Measurements from ENCODE around the gene CHRNA3.

The CHRNA3 gene

DNA sequence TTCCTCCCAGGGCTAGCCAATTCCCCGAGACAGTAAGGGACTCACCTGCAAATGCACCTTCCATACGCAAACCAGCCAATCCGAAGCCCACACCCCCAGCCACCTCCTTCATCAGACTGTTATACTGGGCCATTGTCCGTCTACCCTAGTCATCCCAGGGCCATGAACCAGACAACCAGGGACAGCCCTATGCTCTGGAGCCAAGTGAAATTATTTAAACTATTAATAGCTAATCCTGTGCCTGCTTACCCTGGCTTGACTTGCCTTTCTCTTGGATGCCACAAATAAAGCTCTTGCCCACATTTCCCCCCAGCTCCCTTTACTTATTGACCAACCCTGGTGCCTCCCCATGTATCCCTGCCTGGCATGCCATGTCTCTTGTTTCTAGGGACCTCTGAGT is 24.2 kb upstream of the CHRNA3 start:
- peaks cover 10% of the 10 kb centered on the region for H3K4me1 ChIP-seq (ENCODE audit: insufficient read depth, low read length)
- peaks cover 32% of the 10 kb centered on the region for H3K27me3 ChIP-seq (ENCODE audit: insufficient read depth, low read length)
- H2AFZ ChIP-seq (ENCODE audit: low read depth, low read length), result no peak overlapping the region
- H3K9me3 ChIP-seq (ENCODE audit: low read length), result no peaks in the 10 kb centered on the region
- no peak overlapping the region for H3K4me3 ChIP-seq (ENCODE audit: low read length)
- H3K36me3 ChIP-seq (ENCODE audit: insufficient read depth, low read length), result no peaks in the 10 kb centered on the region

DNA sequence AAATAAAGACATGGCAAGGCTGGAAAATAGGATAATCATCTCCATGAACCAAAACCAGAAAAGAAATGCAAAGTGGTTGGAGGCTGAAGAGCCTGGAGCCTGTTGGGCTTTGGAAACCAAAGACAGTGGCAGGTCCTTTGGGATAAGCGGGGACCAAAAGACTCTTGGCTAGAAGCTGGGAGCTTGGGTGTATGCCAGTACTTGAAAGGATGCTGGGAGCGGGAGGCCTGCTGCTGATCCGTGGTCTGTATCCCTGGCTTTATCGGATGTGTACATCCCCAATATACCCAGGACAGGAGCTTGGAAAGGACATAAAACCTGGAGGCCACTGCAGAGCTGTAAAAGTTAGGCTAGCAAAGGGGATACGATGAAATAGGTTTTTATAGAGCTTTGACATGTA is 21.5 kb upstream of the CHRNA3 start:
- Histone ChIP-seq H3K4me1 (ENCODE audit: insufficient read depth, low read length) (peaks cover 10% of the 10 kb centered on the region), H2AFZ (ENCODE audit: low read depth, low read length) (no peak overlapping the region), H3K36me3 (ENCODE audit: insufficient read depth, low read length) (no peaks in the 10 kb centered on the region), H3K27me3 (ENCODE audit: insufficient read depth, low read length) (peaks cover 36% of the 10 kb centered on the region), H3K4me3 (ENCODE audit: low read length) (no peak overlapping the region), H3K9me3 (ENCODE audit: low read length) (no peaks in the 10 kb centered on the region)

DNA sequence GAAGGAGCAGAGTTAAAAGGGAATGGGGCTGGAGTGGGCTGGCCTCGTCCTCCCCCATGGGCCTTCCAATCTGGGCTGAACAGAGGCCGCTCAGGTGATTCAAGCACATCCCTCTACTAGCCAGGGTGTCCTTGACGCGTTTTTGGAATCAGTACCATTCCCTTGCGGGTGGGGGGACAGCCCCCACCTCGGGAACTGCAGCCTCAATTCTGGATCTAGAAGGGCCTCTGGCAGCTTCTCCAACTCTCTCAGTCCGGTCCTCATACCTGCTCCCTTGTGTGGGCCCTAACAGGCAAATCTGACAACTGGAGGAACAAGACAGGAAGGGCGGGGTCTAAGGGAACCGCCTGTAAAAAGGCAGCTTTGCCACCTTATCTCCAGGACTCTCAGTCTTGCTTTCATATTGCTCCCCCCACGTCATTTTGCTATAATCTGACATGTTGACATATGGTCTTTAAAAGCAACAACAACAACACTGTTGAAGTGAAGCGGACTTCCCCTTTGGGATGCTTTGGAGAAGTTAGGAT is 21.0 kb upstream of the CHRNA3 start:
- Histone ChIP-seq H3K4me1 (ENCODE audit: insufficient read depth, low read length) (peaks cover 10% of the 10 kb centered on the region), H3K36me3 (ENCODE audit: insufficient read depth, low read length) (no peaks in the 10 kb centered on the region), H3K9me3 (ENCODE audit: low read length) (no peaks in the 10 kb centered on the region), H3K4me3 (ENCODE audit: low read length) (no peak overlapping the region), H2AFZ (ENCODE audit: low read depth, low read length) (no peak overlapping the region), H3K27me3 (ENCODE audit: insufficient read depth, low read length) (peaks cover 39% of the 10 kb centered on the region)

DNA sequence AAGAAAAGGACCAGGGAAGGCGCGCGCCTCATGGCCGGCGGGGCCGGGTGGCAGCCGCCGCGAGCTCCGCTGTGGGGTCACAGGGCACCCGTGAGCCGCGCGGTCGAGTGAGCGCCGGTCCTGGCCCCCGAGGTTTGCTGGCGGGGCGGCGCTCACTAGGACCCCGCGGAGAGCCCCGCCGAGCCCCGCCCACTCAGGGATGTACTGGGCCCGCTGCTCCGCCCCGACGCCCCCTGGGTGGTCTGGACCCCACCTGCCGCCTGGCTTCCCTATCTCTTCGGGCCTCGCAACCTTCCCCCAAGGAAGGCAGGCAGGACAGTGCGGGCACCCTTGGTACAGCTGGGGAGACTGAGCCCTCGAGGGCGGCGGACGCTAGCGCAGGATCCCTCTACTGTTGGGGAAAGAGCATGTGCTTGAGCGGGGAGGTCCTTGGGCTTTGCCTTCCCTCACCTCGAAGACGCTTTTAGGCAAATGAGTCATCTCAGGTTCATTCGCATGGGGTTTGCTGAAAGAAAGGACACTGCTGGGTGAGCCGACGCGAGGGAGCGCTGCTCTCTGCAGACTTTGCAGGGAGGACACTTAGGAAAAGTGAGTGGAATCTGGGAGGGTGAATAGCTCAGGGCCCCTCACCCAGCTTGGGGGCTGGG is 20.4 kb upstream of the CHRNA3 start, which contains the start of gene CHRNB4:
Gene CHRNB4 (minus strand): TSS at position 109 of the 647 bp plus-strand sequence. CDS start 77 bp downstream, at position 32.
- peak within 1 kb of the TSS; percentile 83 for H2AFZ ChIP-seq (ENCODE audit: low read depth, low read length)
- no peaks in the 10 kb centered on the region for H3K36me3 ChIP-seq (ENCODE audit: insufficient read depth, low read length)
- no peaks in the 10 kb centered on the region for H3K9me3 ChIP-seq (ENCODE audit: low read length)
- H3K4me1 ChIP-seq (ENCODE audit: insufficient read depth, low read length), result peaks cover 10% of the 10 kb centered on the region
- H3K27me3 ChIP-seq (ENCODE audit: insufficient read depth, low read length), result peaks cover 41% of the 10 kb centered on the region
- peak within 1 kb of the TSS; percentile 13 for H3K4me3 ChIP-seq (ENCODE audit: low read length)

DNA sequence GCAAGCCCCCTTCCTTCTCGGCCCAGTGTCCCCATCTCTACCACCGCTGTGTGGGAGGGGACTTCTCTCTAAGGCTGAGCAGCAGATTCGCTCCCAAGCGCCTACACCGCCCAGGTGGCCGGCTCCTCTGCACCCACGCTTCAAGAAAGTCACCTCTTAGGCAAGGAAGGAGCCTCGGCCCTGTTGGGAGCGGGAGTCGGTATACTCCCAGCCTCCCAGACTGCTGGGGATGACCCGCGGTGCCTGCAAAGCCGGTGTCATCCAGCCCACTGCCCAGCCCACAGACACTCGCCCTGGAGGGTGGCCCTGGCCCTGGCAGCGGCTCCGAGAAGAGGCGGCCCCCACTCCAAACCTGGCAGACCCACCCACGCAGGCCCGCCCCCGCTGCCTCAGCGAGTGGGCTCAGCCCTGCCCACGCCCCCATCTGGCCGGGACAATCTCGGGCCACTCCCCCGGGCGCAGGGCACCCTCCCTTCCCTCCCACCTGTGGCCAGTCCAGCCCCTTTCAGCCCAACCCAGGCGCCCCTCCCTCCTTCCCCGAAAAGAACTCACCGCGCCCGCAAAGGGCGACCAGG is 19.8 kb upstream of the CHRNA3 start:
- H3K4me3 ChIP-seq (ENCODE audit: low read length), result peak overlapping the region; percentile 13
- H3K4me1 ChIP-seq (ENCODE audit: insufficient read depth, low read length), result peaks cover 10% of the 10 kb centered on the region
- H2AFZ ChIP-seq (ENCODE audit: low read depth, low read length), result peak overlapping the region; percentile 83
- no peaks in the 10 kb centered on the region for H3K9me3 ChIP-seq (ENCODE audit: low read length)
- H3K36me3 ChIP-seq (ENCODE audit: insufficient read depth, low read length), result no peaks in the 10 kb centered on the region
- peaks cover 41% of the 10 kb centered on the region for H3K27me3 ChIP-seq (ENCODE audit: insufficient read depth, low read length)

DNA sequence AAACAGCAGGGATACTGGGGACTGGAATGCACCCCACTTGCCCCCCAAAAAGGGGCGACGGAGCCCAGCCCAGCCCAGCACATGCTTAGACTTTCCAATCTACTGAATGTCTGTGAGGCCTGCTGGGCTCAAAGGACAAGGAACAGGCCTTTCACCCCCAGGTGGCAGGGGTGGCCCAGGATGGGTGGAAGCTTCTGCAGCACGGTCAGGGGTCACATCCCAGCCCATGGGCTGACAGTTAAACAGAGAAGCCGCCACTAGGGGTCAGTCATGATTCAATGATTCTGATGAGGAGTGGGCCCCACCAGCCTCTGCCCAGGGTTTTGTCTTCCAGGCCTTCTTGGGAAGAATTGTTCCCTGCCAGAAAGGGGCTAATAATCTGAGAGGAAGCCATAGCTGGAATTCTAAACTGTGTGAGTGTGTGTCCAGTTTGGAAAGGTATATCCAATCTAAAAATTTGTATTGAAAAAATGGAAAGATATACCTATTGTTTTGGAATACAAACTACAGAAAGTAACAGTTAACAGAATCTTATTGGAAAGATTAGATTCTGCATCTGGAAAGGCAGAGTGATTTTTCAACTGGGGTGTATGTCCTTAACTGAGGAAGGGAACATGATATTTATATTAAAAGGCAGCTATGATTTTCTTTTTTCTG is 18.0 kb upstream of the CHRNA3 start:
- no peak overlapping the region for H3K4me3 ChIP-seq (ENCODE audit: low read length)
- H3K4me1 ChIP-seq (ENCODE audit: insufficient read depth, low read length), result peaks cover 10% of the 10 kb centered on the region
- H3K9me3 ChIP-seq (ENCODE audit: low read length), result no peaks in the 10 kb centered on the region
- peaks cover 41% of the 10 kb centered on the region for H3K27me3 ChIP-seq (ENCODE audit: insufficient read depth, low read length)
- no peak overlapping the region for H2AFZ ChIP-seq (ENCODE audit: low read depth, low read length)
- no peaks in the 10 kb centered on the region for H3K36me3 ChIP-seq (ENCODE audit: insufficient read depth, low read length)

DNA sequence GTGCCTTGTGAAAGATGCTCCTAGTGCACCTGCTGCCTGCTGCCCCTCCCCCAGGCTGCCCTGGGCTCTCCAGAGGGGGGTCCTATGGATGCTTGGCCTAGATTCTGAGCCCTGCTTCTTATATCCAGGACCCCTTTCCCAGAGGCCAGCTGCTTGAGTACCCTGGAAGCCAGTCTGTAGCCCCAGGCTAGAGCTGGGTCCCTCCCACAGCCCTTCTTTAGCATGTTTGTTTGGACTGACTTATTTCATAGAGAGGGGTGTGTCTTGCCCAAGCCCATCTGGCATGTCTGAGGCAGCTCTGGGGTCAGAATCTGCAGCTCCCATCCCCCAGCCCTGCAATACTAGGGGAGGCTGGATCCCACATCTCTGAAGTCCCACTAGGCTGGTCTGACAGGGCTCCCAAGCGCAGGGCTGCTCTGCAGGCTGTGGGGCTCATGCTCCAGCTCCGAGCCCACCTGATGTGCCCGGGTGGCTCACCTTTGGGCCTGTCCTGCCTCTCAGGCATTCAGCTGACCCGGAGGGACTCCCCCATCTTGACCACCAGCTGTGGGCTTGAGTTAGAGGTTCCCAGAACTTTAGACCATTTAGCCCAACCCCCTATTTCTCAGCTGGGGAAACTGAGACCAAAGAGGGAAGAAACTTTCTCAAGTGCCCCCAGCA is 17.1 kb upstream of the CHRNA3 start:
- Histone ChIP-seq H3K4me1 (ENCODE audit: insufficient read depth, low read length) (peaks cover 10% of the 10 kb centered on the region), H3K4me3 (ENCODE audit: low read length) (no peak overlapping the region), H2AFZ (ENCODE audit: low read depth, low read length) (no peak overlapping the region), H3K27me3 (ENCODE audit: insufficient read depth, low read length) (peaks cover 36% of the 10 kb centered on the region), H3K9me3 (ENCODE audit: low read length) (peaks cover 3% of the 10 kb centered on the region), H3K36me3 (ENCODE audit: insufficient read depth, low read length) (no peaks in the 10 kb centered on the region)

DNA sequence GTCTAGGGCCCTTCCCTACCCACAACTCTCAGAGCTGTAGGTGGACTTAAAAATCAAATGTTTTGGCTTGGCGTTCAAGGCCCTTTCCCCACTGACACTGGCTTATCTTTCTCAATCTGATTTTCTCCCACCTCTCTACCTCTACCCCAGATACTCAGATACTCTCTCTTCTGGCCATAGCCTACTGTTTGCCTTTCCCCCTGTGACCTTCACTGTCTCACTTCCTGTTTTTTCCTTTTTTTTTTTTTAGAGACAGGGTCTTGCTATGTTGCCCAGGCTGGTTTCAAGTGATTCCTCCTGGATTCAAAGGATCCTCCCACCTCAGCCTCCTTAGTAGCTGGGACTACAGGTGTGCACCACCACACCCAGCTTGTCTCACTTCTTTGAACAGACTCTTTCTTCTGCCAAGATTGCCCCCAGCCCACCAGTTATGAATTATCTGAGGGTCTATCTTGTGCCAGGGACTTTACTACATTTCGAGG is 15.6 kb upstream of the CHRNA3 start:
- H3K4me1 ChIP-seq (ENCODE audit: insufficient read depth, low read length), result peaks cover 9% of the 10 kb centered on the region
- H3K4me3 ChIP-seq (ENCODE audit: low read length), result no peak overlapping the region
- H3K27me3 ChIP-seq (ENCODE audit: insufficient read depth, low read length), result peaks cover 22% of the 10 kb centered on the region
- no peak overlapping the region for H2AFZ ChIP-seq (ENCODE audit: low read depth, low read length)
- peaks cover 3% of the 10 kb centered on the region for H3K9me3 ChIP-seq (ENCODE audit: low read length)
- H3K36me3 ChIP-seq (ENCODE audit: insufficient read depth, low read length), result no peaks in the 10 kb centered on the region

DNA sequence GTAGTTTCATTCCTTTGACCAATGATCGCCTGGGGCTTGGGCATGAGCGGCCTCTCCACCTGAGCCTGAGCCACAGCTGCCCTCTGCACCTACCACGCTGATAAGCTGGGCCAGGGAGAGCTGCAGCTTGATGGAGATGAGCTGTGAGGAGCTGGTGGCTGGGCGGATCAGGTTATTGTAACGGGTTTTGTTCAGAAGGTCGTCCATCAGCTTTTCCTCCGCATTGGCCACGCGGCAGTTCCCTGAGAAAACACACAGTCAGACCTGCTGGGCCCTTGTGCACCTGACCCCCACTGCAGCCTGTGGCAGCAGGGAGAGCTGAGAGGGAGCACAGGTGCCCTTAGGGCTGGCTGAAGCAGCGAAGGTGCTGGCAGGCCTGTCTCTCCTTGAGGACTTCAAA is 14.6 kb upstream of the CHRNA3 start:
- Histone ChIP-seq H3K36me3 (ENCODE audit: insufficient read depth, low read length) (no peaks in the 10 kb centered on the region), H2AFZ (ENCODE audit: low read depth, low read length) (no peak overlapping the region), H3K9me3 (ENCODE audit: low read length) (peaks cover 3% of the 10 kb centered on the region), H3K4me3 (ENCODE audit: low read length) (no peak overlapping the region), H3K27me3 (ENCODE audit: insufficient read depth, low read length) (peaks cover 12% of the 10 kb centered on the region), H3K4me1 (ENCODE audit: insufficient read depth, low read length) (peaks cover under 1% of the 10 kb centered on the region)

DNA sequence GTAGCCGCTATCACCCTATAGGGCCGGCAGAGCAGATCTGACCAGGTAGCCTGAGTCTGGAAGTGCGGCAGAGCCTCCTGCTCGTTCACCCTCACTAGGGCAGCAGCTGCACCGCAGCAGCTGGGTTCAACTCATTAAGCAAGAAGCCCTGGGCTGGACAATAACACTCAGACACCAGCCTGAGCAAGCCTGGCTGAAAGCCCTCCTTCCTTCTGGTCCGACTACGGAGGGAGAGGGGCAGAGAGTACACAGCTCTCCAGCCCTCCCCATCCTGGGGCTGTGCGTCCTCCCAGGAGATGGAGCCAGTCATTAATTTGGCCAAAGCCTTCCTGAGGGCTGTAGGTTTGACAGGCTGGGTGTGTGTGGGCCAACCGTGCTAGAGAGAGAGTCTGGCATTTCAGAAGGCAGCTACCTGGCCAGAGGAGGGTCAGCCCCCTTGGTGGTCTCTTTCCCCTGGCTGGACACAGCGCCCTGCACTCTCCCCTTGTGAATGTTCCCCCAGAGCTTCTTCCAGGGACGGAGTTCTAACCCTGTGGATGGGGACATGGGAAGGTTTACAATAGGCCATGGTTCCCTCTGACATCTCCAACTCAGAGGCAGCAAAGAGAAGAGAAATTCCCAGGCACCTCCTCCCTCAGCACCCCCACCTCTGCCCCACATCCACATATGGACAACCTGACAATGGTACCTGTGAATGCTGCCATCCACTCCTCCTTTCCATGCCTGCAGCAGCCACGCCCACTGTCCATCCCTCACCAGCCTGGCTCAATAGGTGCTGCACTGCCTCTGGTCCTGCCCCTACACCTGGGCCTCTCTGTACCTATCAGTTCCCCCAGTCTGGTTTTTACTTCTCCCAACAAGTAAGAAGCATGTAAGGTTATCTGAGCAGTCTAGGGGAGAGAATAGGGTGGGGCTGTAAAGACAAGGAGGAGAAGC is 13.7 kb upstream of the CHRNA3 start:
- no peaks in the 10 kb centered on the region for H3K36me3 ChIP-seq (ENCODE audit: insufficient read depth, low read length)
- no peak overlapping the region for H2AFZ ChIP-seq (ENCODE audit: low read depth, low read length)
- peaks cover 5% of the 10 kb centered on the region for H3K27me3 ChIP-seq (ENCODE audit: insufficient read depth, low read length)
- no peaks in the 10 kb centered on the region for H3K4me1 ChIP-seq (ENCODE audit: insufficient read depth, low read length)
- no peak overlapping the region for H3K4me3 ChIP-seq (ENCODE audit: low read length)
- H3K9me3 ChIP-seq (ENCODE audit: low read length), result peaks cover 3% of the 10 kb centered on the region

DNA sequence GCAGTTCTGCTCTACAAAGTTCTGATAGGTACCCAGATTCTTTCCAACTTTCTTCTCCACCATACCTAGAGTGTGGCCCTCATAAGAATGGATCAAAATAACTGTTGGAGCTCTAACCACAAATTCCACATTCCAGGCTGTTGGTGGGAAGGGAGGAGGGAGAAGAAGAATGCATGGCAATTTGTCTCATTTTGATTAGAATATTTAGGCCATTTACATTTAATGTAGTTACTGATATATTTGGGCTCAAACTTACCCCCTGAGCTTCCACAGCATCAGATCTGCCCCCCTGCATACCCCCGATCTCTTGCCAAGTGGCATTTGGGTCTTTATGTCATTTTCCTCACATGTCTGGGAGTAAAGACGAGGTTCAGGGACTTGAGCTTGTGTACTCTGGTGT is 12.6 kb upstream of the CHRNA3 start:
- peaks cover 5% of the 10 kb centered on the region for H3K9me3 ChIP-seq (ENCODE audit: low read length)
- H3K4me1 ChIP-seq (ENCODE audit: insufficient read depth, low read length), result no peaks in the 10 kb centered on the region
- H2AFZ ChIP-seq (ENCODE audit: low read depth, low read length), result no peak overlapping the region
- no peak overlapping the region for H3K4me3 ChIP-seq (ENCODE audit: low read length)
- H3K27me3 ChIP-seq (ENCODE audit: insufficient read depth, low read length), result peaks cover 5% of the 10 kb centered on the region
- H3K36me3 ChIP-seq (ENCODE audit: insufficient read depth, low read length), result no peaks in the 10 kb centered on the region

DNA sequence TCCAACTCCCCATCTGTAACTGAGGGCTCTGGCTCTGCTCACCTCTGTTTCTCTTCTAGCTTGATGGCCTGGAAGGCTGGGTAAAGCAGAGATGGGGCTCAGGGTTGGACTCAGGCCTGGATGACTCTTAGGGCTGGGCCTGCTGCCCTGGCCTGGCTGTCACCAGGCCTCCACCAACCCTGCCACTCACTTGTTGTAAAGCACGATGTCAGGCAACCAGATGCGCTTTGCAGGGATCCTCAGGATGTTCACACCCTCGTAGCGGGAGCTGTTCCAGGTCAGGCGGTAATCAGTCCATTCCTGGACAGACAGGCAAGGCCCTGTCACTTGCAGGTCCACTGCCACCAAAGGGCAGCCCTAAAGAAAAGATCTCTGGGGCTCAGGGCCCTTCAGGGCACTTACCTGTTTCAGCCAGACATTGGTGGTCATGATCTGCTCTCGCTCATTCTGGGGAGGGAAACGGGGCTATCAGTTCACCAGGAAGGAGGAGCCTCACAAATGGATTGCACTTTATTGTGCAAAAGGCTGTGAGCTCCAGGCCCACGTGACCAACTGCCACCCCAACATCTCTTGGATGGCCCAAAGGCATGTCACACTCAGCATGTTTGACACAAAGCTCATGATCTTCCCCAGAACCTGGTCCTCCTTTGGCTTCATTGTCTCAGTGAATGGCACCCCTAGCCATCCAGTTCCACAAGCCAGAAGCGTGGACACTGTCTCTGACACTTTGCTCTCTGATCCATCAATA is 10.3 kb upstream of the CHRNA3 start:
- Histone ChIP-seq H3K4me1 (ENCODE audit: insufficient read depth, low read length) (no peaks in the 10 kb centered on the region), H3K36me3 (ENCODE audit: insufficient read depth, low read length) (no peaks in the 10 kb centered on the region), H3K9me3 (ENCODE audit: low read length) (peaks cover 5% of the 10 kb centered on the region), H3K27me3 (ENCODE audit: insufficient read depth, low read length) (peaks cover 10% of the 10 kb centered on the region), H3K4me3 (ENCODE audit: low read length) (no peak overlapping the region), H2AFZ (ENCODE audit: low read depth, low read length) (no peak overlapping the region)
